ENCODE results near the gene CCT4. TPM values are rescaled to one million over a fixed set of nuclear protein-coding genes. Genes with fewer than 3 reads are reported as not detected.
A peak's percentile ranks its signal among the peaks of the same experiment; 100 is the strongest.

CCT4 gene
- total RNA-seq, 1 experiment from 2014 or later: 239 TPM

- POLR2A ChIA-PET: interaction anchor here (0.7 kb wide), 1 partner anchor 93 kb away, joined by 3 read pairs; no protein-coding TSS in a partner anchor
- DNase-seq (ENCODE audit: low read depth, low spot score): no peak
- H3K9me3 ChIP-seq (ENCODE audit: control insufficient read depth, insufficient read depth, low read depth, low read length): no peaks in the 10 kb centered on the region
- CTCF ChIA-PET: no interaction called here
- peaks cover 17% of the 10 kb centered on the region; the same call in 1 of the 2 replicates for H3K4me1 ChIP-seq (ENCODE audit: control insufficient read depth, insufficient read depth, low read length)
- TF ChIP-seq SIN3A (IDR thresholded peaks at IDR 0.05; ENCODE audit: borderline replicate concordance, insufficient read depth, low read depth, low read length): no peak
- no peak for TF ChIP-seq POLR2AphosphoS5 (IDR thresholded peaks at IDR 0.05; ENCODE audit: low read depth, low read length)
- TF ChIP-seq CTCF (IDR thresholded peaks at IDR 0.05): no peak
- TF ChIP-seq TCF7L2 (IDR thresholded peaks at IDR 0.05; ENCODE audit: low read depth, low read length): no peak
- no peak for TF ChIP-seq REST (IDR thresholded peaks at IDR 0.05; ENCODE audit: insufficient read depth in 1 of 2, low read depth in 2 of 2, low read length in 1 of 2)
- in situ Hi-C loops (cut with HindIII; ENCODE audit: low pct_unique_long_range_greater_than_20kb, low sequenced_read_pairs) (no loop called here), intact Hi-C loops (cut with micrococcal nuclease; ENCODE audit: unreplicated experiment) (no loop called here)
- peak overlapping the region; percentile 97 to 100 for H3K4me3 ChIP-seq (ENCODE audit: low read depth in 2 of 2, low read length in 2 of 2)
- no TSS peak for BruUV-seq (replicated peaks)
- H3K27ac ChIP-seq (ENCODE audit: low read length): peak overlapping the region; percentile 94
- peak; percentile 45; the same call in 1 of the 2 replicates for ATAC-seq
- no peaks in the 10 kb centered on the region for H3K27me3 ChIP-seq (ENCODE audit: control insufficient read depth, insufficient read depth, low read length)
- H3K36me3 ChIP-seq (ENCODE audit: control insufficient read depth, insufficient read depth, low read length): peaks cover 4% of the 10 kb centered on the region; the same call in 1 of the 2 replicates
Observed at GRCh38 chr2:61906186-61906470, 17.7 kb upstream of the CCT4 start.

- Histone ChIP-seq H3K36me3 (ENCODE audit: control insufficient read depth, insufficient read depth, low read length) (peaks cover 4% of the 10 kb centered on the region; the same call in 1 of the 2 replicates), H3K4me1 (ENCODE audit: control insufficient read depth, insufficient read depth, low read length) (peaks cover 17% of the 10 kb centered on the region; the same call in 1 of the 2 replicates), H3K27ac (ENCODE audit: low read length) (peak within 1 kb of the TSS; percentile 94), H3K27me3 (ENCODE audit: control insufficient read depth, insufficient read depth, low read length) (no peaks in the 10 kb centered on the region), H3K9me3 (ENCODE audit: control insufficient read depth, insufficient read depth, low read depth, low read length) (no peaks in the 10 kb centered on the region), H3K4me3 (ENCODE audit: low read depth in 2 of 2, low read length in 2 of 2) (peak within 1 kb of the TSS; percentile 97 to 100)
- ATAC-seq: peak; percentile 100
- POLR2A ChIA-PET: no interaction called here
- in situ Hi-C loops (cut with HindIII; ENCODE audit: low pct_unique_long_range_greater_than_20kb, low sequenced_read_pairs): no loop called here
- intact Hi-C loops (cut with micrococcal nuclease; ENCODE audit: unreplicated experiment): no loop called here
- DNase-seq (ENCODE audit: low read depth, low spot score): no peak
- BruUV-seq (replicated peaks): no TSS peak
- CTCF ChIA-PET: interaction anchor here (0.6 kb wide), 1 partner anchor 45 kb away, joined by 7 read pairs; no protein-coding TSS in a partner anchor
- TF ChIP-seq CTCF (IDR thresholded peaks at IDR 0.05): no peak
- TF ChIP-seq SIN3A (IDR thresholded peaks at IDR 0.05; ENCODE audit: borderline replicate concordance, insufficient read depth, low read depth, low read length): peak; percentile 89
- TF ChIP-seq REST (IDR thresholded peaks at IDR 0.05; ENCODE audit: insufficient read depth in 1 of 2, low read depth in 2 of 2, low read length in 1 of 2): peak in 1 of 2 experiments; percentile 39; a peak in 1 of 4 replicates
- TF ChIP-seq TCF7L2 (IDR thresholded peaks at IDR 0.05; ENCODE audit: low read depth, low read length): no peak
- TF ChIP-seq POLR2AphosphoS5 (IDR thresholded peaks at IDR 0.05; ENCODE audit: low read depth, low read length): peak; percentile 96
Observed at GRCh38 chr2:61905372-61906185, 17.1 kb upstream of the CCT4 start, which contains the start of gene COMMD1. COMMD1 (plus strand) TSS chr2:61905674; CDS start chr2:61905679, 5 bp downstream.

All from Panc1 (cell line).